ENCODE data around the gene BEND3.

- TF ChIP-seq CTCF (IDR thresholded peaks at IDR 0.05; ENCODE audit: insufficient read depth, low read depth, low read length) (no peak), EZH2 (IDR thresholded peaks at IDR 0.05; ENCODE audit: insufficient read depth, low read length) (no peak)
Observed at GRCh38 chr6:107144666-107145065, 29.4 kb upstream of the BEND3 start.
